GM23338 (cell line): Measurements from ENCODE around the gene BFSP2. TPM values are rescaled to one million over a fixed set of nuclear protein-coding genes. Genes with fewer than 3 reads are reported as not detected.

Experiments
- ATAC-seq: fragments of 200-7000 bp; cut with Tn5 transposase; 3 replicates; pipeline ENCODE4 v1.9.1; 2020
- DNase-seq: peaks from one replicate; pipeline ENCODE4 v3.0.0-alpha.2; 2015; ENCODE audit warnings: low spot score
- H2AFZ ChIP-seq: fragments of 200-600 bp; sonication (generic); 2 replicates; pipeline ENCODE4 v1.8.0; 2016; ENCODE audit warnings: antibody characterized with exemption, mild to moderate bottlenecking, moderate library complexity
- H3F3A ChIP-seq: fragments of 200-600 bp; sonication (generic); replicated peaks from 2 replicates; pipeline ENCODE4 v1.8.0; 2017; ENCODE audit warnings: antibody characterized with exemption, mixed run types, low read depth
- H3K27ac ChIP-seq: fragments of 200-600 bp; sonication (generic); 2 replicates; pipeline ENCODE4 v1.6.1; 2016; ENCODE audit warnings: low read depth
- H3K27me3 ChIP-seq: fragments of 200-600 bp; sonication (generic); 2 replicates; pipeline ENCODE4 v1.8.0; 2016; ENCODE audit warnings: mild to moderate bottlenecking, mixed run types, moderate library complexity; ENCODE audit not compliant: insufficient read depth
- H3K36me3 ChIP-seq: fragments of 200-600 bp; sonication (generic); 2 replicates; pipeline ENCODE4 v1.8.0; 2016; ENCODE audit warnings: mild to moderate bottlenecking; ENCODE audit not compliant: insufficient read depth
- H3K4me1 ChIP-seq: fragments of 200-600 bp; sonication (generic); 2 replicates; pipeline ENCODE4 v1.8.0; 2016; ENCODE audit warnings: mild to moderate bottlenecking, moderate library complexity; ENCODE audit not compliant: insufficient read depth
- H3K4me2 ChIP-seq: fragments of 200-600 bp; sonication (generic); 2 replicates; pipeline ENCODE4 v1.7.1; 2017; ENCODE audit warnings: mixed run types
- H3K4me3 ChIP-seq: fragments of 200-600 bp; sonication (generic); 2 replicates; pipeline ENCODE4 v1.6.1; 2016; ENCODE audit warnings: mixed run types
- H3K79me2 ChIP-seq: fragments of 200-600 bp; sonication (generic); replicated peaks from 2 replicates; pipeline ENCODE4 v1.8.0; 2017; ENCODE audit warnings: mild to moderate bottlenecking; ENCODE audit not compliant: insufficient read depth
- H3K9me2 ChIP-seq: fragments of 200-600 bp; sonication (generic); 2 replicates; pipeline ENCODE4 v1.8.0; 2017; ENCODE audit not compliant: insufficient read depth
- H4K20me1 ChIP-seq: fragments of 200-600 bp; sonication (generic); replicated peaks from 2 replicates; pipeline ENCODE4 v1.8.0; 2017; ENCODE audit warnings: mild to moderate bottlenecking; ENCODE audit not compliant: insufficient read depth
- H3K27ac Mint-ChIP-seq: 2 replicates; pipeline ENCODE4 v1.8.0; 2020; ENCODE audit warnings: inconsistent platforms, mild to moderate bottlenecking, moderate library complexity, mixed read lengths
- H3K27me3 Mint-ChIP-seq: 3 replicates; pipeline ENCODE4 v1.8.0; 2022; ENCODE audit warnings: low read depth, mild to moderate bottlenecking, moderate library complexity, mixed read lengths, inconsistent platforms; ENCODE audit not compliant: insufficient read depth, poor library complexity
- H3K36me3 Mint-ChIP-seq: 3 replicates; pipeline ENCODE4 v1.8.0; 2021; ENCODE audit warnings: low read depth, mild to moderate bottlenecking, inconsistent platforms, moderate library complexity, mixed read lengths
- H3K4me1 Mint-ChIP-seq: 3 replicates; pipeline ENCODE4 v1.8.0; 2020; ENCODE audit warnings: mild to moderate bottlenecking, inconsistent platforms, mixed read lengths
- H3K4me3 Mint-ChIP-seq: 3 replicates; pipeline ENCODE4 v1.8.0; 2021; ENCODE audit warnings: moderate library complexity, mild to moderate bottlenecking, inconsistent platforms, mixed read lengths
- H3K9me3 Mint-ChIP-seq: 3 replicates; pipeline ENCODE4 v1.8.0; 2020; ENCODE audit warnings: moderate library complexity, mild to moderate bottlenecking, inconsistent platforms, mixed read lengths
- CREB1 ChIP-seq: fragments of 250-450 bp; sonication (Bioruptor Pico); IDR thresholded peaks from 2 replicates; pipeline ENCODE4 v1.5.0; 2020; ENCODE audit warnings: low read depth, mild to moderate bottlenecking, moderate library complexity
- CTCF ChIP-seq, 2 experiments: fragments of 200-600 bp in 1 of 2; sonication (generic) in 1 of 2; conservative IDR thresholded peaks; 2 replicates each; pipeline versions ENCODE4 v1.5.1 to v1.6.1; 2016 to 2017; ENCODE audit warnings: antibody characterized with exemption in 2 of 2, low read depth in 2 of 2, mild to moderate bottlenecking in 2 of 2, moderate library complexity in 1 of 2
- ETS1 ChIP-seq: IDR thresholded peaks from 2 replicates; pipeline ENCODE4 v1.6.1; 2016; ENCODE audit warnings: antibody characterized with exemption
- EZH2 ChIP-seq: fragments of 200-600 bp; sonication (generic); IDR thresholded peaks from one replicate; pipeline ENCODE4 v1.8.0; 2017; ENCODE audit warnings: antibody characterized with exemption, mild to moderate bottlenecking, low read depth; ENCODE audit not compliant: unreplicated experiment
- EZH2phosphoT487 ChIP-seq: fragments of 200-600 bp; sonication (generic); IDR thresholded peaks from one replicate; pipeline ENCODE4 v1.8.1; 2018; ENCODE audit warnings: antibody characterized with exemption; ENCODE audit not compliant: unreplicated experiment
- JUNB ChIP-seq: IDR thresholded peaks from one replicate; pipeline ENCODE4 v1.6.1; 2016; ENCODE audit warnings: antibody characterized with exemption; ENCODE audit not compliant: unreplicated experiment
- NANOG ChIP-seq: IDR thresholded peaks from 2 replicates; pipeline ENCODE4 v1.6.1; 2016; ENCODE audit warnings: antibody characterized with exemption, borderline replicate concordance
- POLR2AphosphoS5 ChIP-seq: IDR thresholded peaks from 2 replicates; pipeline ENCODE4 v1.6.1; 2016; ENCODE audit warnings: antibody characterized with exemption, low read depth
- REST ChIP-seq: IDR thresholded peaks from one replicate; pipeline ENCODE4 v1.6.1; 2018; ENCODE audit warnings: antibody characterized with exemption; ENCODE audit not compliant: unreplicated experiment
- STAT1 ChIP-seq: IDR thresholded peaks from one replicate; pipeline ENCODE4 v1.6.1; 2016; ENCODE audit warnings: antibody characterized with exemption; ENCODE audit not compliant: unreplicated experiment
- ZNF114 ChIP-seq: fragments of 250-450 bp; sonication (Bioruptor Pico); IDR thresholded peaks from 2 replicates; pipeline ENCODE4 v1.5.0; 2020; ENCODE audit warnings: mild to moderate bottlenecking, moderate library complexity
- ZNF331 ChIP-seq: fragments of 250-450 bp; sonication (Bioruptor Pico); IDR thresholded peaks from 2 replicates; pipeline ENCODE4 v1.5.0; 2020; ENCODE audit warnings: low read depth, mild to moderate bottlenecking, moderate library complexity
- polyA plus RNA-seq: library from polyadenylated mRNA; unstranded; fragments of >200 nt; fragmentation: Nextera tagmentation; extraction: Ambion mirVana; gene quantifications from 2 replicates; pipeline ENCODE4 v1.2.1, GENCODE V29; 2016
- total RNA-seq: library from RNA; depleted of rRNA; stranded (reverse); fragments of >200 nt; shearing (Covaris generic); gene quantifications from 2 replicates; pipeline ENCODE4 v1.2.3, GENCODE V29; 2014

Gene BFSP2
- total and polyA plus RNA-seq, 2 experiments from 2014 or later: not detected

- H3K4me2 ChIP-seq: no peak overlapping the region
- ATAC-seq (no peak), DNase-seq (no peak)
- H3K9me3 Mint-ChIP-seq: no peaks in the 10 kb centered on the region
- no peaks in the 10 kb centered on the region for H3K9me2 ChIP-seq
- H3K4me1 Mint-ChIP-seq: peaks cover 22% of the 10 kb centered on the region
- no peak overlapping the region for H3K27ac Mint-ChIP-seq
- H4K20me1 ChIP-seq: no peaks in the 10 kb centered on the region
- H3K4me1 ChIP-seq: peaks cover 5% of the 10 kb centered on the region
- no peaks in the 10 kb centered on the region for H3K27me3 Mint-ChIP-seq
- no peak overlapping the region for H3K4me3 Mint-ChIP-seq
- no peaks in the 10 kb centered on the region for H3K36me3 ChIP-seq
- no peaks in the 10 kb centered on the region for H3F3A ChIP-seq
- H3K4me3 ChIP-seq: no peak overlapping the region
- no peaks in the 10 kb centered on the region for H3K36me3 Mint-ChIP-seq
- H2AFZ ChIP-seq: no peak overlapping the region
- TF ChIP-seq REST: no peak
- no peak for TF ChIP-seq CREB1
- no peak for TF ChIP-seq CTCF (conservative IDR thresholded peaks at IDR 0.05; ENCODE audit: low read depth in 2 of 2)
- no peak for TF ChIP-seq EZH2phosphoT487
- TF ChIP-seq STAT1: no peak
- no peak for TF ChIP-seq ZNF114 (CRISPR knock-in tag)
- TF ChIP-seq ETS1: no peak
- no peak for TF ChIP-seq EZH2
- no peak for TF ChIP-seq NANOG
- TF ChIP-seq POLR2AphosphoS5: no peak
- no peak for TF ChIP-seq JUNB
- no peak for TF ChIP-seq ZNF331 (CRISPR knock-in tag)
- H3K79me2 ChIP-seq: no peaks in the 10 kb centered on the region
- H3K27me3 ChIP-seq: no peaks in the 10 kb centered on the region
- H3K27ac ChIP-seq: no peak overlapping the region
Measured at GRCh38 chr3:133455960-133456359, 56.1 kb downstream of the BFSP2 start.
